ENCODE data around the gene NF2. TPM values are rescaled to one million over a fixed set of nuclear protein-coding genes. Genes with fewer than 3 reads are reported as not detected.

NF2 gene
- total RNA-seq, 4 donors from 2014 or later, result 32.4 to 36.8 (median 34.4) TPM

DNA sequence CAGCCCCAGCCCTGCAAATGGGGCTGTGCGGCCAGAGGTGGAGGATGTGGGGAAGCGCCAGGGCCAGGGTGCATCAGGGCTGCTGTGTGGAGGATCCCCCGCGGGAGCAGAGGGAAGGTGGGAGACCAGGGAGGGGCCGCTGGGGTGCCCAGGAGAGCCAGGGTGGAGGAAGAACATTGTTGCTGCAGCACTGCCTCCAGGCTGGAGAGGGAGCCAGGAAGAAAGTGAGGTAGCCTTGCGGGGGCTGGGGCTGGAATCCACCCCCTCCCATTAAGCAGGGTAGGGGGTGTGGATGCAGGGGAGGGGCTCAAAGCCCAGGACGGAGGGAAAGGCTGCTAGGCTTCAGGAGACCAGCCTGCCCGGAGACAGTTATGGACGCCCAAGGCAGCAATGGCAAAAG is 131.4 kb downstream of the NF2 start:
- H3K4me1 ChIP-seq, result peaks cover 4% of the 10 kb centered on the region
- no peak for TF ChIP-seq CTCF (IDR thresholded peaks at IDR 0.05)
- TF ChIP-seq POLR2A (IDR thresholded peaks at IDR 0.05), result no peak
- TF ChIP-seq EP300 (IDR thresholded peaks at IDR 0.05), result no peak
- TF ChIP-seq POLR2AphosphoS5 (IDR thresholded peaks at IDR 0.05), result no peak
- no peak overlapping the region for H3K4me3 ChIP-seq
- no peak overlapping the region for H3K27ac ChIP-seq
- DNase-seq (ENCODE audit: low spot score in 2 of 2), result no peak
- peaks cover 39% of the 10 kb centered on the region for H3K36me3 ChIP-seq
- WGBS, result 82% methylated on average over 9 of the region's 9 CpGs
- no peaks in the 10 kb centered on the region for H3K27me3 ChIP-seq
- H3K9me3 ChIP-seq, result no peaks in the 10 kb centered on the region

- H3K27me3 ChIP-seq, result no peaks in the 10 kb centered on the region
- H3K4me3 ChIP-seq, result no peak overlapping the region
- DNase-seq (ENCODE audit: low spot score in 2 of 2), result no peak
- H3K9me3 ChIP-seq, result no peaks in the 10 kb centered on the region
- no peak overlapping the region for H3K27ac ChIP-seq
- TF ChIP-seq EP300 (IDR thresholded peaks at IDR 0.05) (no peak), POLR2A (IDR thresholded peaks at IDR 0.05) (no peak), POLR2AphosphoS5 (IDR thresholded peaks at IDR 0.05) (no peak), CTCF (IDR thresholded peaks at IDR 0.05) (no peak)
- H3K36me3 ChIP-seq, result peaks cover 41% of the 10 kb centered on the region
- H3K4me1 ChIP-seq, result peaks cover 4% of the 10 kb centered on the region
- no CpG with 5 or more reads among the region's 1 CpG for WGBS
Observed at GRCh38 chr22:29735416-29735815, 132.0 kb downstream of the NF2 start.

- WGBS, result 89% methylated on average over 22 of the region's 22 CpGs
- Histone ChIP-seq H3K4me1 (peaks cover 9% of the 10 kb centered on the region), H3K27me3 (no peaks in the 10 kb centered on the region), H3K27ac (no peak overlapping the region), H3K4me3 (no peak overlapping the region), H3K36me3 (peaks cover 48% of the 10 kb centered on the region), H3K9me3 (no peaks in the 10 kb centered on the region)
- DNase-seq (ENCODE audit: low spot score in 2 of 2), result no peak
- TF ChIP-seq POLR2A (IDR thresholded peaks at IDR 0.05) (no peak), CTCF (IDR thresholded peaks at IDR 0.05) (no peak), POLR2AphosphoS5 (IDR thresholded peaks at IDR 0.05) (no peak), EP300 (IDR thresholded peaks at IDR 0.05) (no peak)
Observed at GRCh38 chr22:29737251-29738117, 134.1 kb downstream of the NF2 start.

DNA sequence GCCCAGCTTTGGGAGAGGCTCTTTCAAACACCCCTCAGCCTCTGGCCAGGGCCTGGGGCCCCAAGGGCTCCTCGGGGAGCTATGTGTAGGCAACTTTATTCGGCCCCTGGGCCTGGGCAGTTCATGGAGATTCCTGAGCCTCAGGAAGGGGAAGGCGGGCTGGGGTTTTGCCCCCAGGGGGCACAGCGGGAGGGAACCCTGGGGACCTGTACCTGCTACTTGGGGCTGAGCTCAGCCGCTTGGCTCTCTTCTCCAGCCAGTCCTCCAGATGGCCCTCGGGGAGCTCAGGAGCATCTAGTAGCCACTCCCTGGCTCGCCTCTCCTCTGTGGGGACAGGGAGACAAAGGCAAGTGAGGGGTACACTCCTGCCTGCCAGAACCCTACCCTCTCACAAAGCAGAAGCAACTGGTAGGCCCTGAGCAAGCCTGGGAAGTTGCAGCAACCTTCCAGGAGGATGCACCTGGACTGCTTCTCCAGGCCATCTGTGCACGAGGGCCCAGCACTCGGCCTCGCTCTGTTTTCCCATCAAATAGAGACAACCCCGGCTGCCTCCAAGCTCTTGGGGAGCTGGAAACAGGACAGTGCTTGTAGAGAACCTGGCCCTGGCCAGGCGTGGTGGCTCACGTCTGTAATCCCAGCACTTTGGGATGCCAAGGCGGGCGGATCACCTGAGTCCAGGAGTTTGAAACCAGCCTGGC is 134.8 kb downstream of the NF2 start:
- no peaks in the 10 kb centered on the region for H3K27me3 ChIP-seq
- H3K36me3 ChIP-seq, result peaks cover 50% of the 10 kb centered on the region
- TF ChIP-seq CTCF (IDR thresholded peaks at IDR 0.05) (no peak), POLR2A (IDR thresholded peaks at IDR 0.05) (no peak), EP300 (IDR thresholded peaks at IDR 0.05) (no peak), POLR2AphosphoS5 (IDR thresholded peaks at IDR 0.05) (no peak)
- no peak for DNase-seq (ENCODE audit: low spot score in 2 of 2)
- H3K4me1 ChIP-seq, result peaks cover 8% of the 10 kb centered on the region
- WGBS, result 85% methylated on average over 10 of the region's 15 CpGs
- H3K9me3 ChIP-seq, result no peaks in the 10 kb centered on the region
- no peak overlapping the region for H3K27ac ChIP-seq
- no peak overlapping the region for H3K4me3 ChIP-seq

DNA sequence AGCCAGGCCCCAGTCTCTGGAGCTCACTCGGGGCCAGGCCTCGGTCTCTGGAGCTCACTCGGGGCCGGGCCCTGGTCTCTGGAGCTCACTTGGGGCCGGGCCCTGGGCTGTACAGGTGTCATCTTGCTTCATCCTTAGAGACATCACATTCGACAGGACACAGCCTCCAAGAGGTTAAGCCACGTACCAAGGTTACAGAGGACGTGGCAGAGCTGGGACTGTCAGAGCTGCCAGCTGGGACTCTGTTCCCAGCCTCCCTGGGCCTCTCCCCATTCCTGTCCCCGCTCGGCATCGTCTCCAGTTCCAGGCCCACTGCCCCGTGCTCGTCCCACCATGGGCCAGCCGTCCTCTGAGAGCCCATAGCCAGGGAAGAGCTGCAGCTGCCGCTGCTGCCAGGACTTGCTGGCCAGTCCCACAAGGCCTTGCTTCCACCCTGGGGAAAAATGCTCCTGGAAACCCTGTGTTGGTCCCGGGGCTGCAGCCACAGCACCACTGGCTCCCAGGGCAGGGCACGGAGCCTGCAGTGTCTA is 136.0 kb downstream of the NF2 start:
- no peak for TF ChIP-seq POLR2A (IDR thresholded peaks at IDR 0.05)
- TF ChIP-seq POLR2AphosphoS5 (IDR thresholded peaks at IDR 0.05), result no peak
- no peak for TF ChIP-seq CTCF (IDR thresholded peaks at IDR 0.05)
- no peak for TF ChIP-seq EP300 (IDR thresholded peaks at IDR 0.05)
- 94% methylated on average over 13 of the region's 17 CpGs for WGBS
- DNase-seq (ENCODE audit: low spot score in 2 of 2), result no peak

More for the DNA sequence above, 136.0 kb downstream of the NF2 start:
- Histone ChIP-seq H3K27me3 (no peaks in the 10 kb centered on the region), H3K4me1 (peaks cover 14% of the 10 kb centered on the region), H3K4me3 (no peak overlapping the region), H3K36me3 (peaks cover 50% of the 10 kb centered on the region), H3K27ac (no peak overlapping the region), H3K9me3 (no peaks in the 10 kb centered on the region)
